ENCODE results near the gene MYOM1.

MYOM1 gene

GRCh38 chr18:3118195-3119010 is 101.4 kb downstream of the MYOM1 start:
- no peak overlapping the region for H3K27ac ChIP-seq
- no peak for DNase-seq (ENCODE audit: low spot score)
- TF ChIP-seq CTCF (conservative IDR thresholded peaks at IDR 0.05; ENCODE audit: low read depth) = no peak
- CTCF ChIA-PET = no interaction called here
- POLR2A ChIA-PET (ENCODE audit: low non-redundant PET) = interaction anchor here (0.8 kb wide), 1 partner anchor 228 kb away, joined by 4 read pairs; no protein-coding TSS in a partner anchor

GRCh38 chr18:3117493-3118192 is 102.1 kb downstream of the MYOM1 start:
- peak; percentile 40 for DNase-seq (ENCODE audit: low spot score)
- POLR2A ChIA-PET (ENCODE audit: low non-redundant PET) = interaction anchor here (0.8 kb wide), 1 partner anchor 227 kb away, joined by 4 read pairs; no protein-coding TSS in a partner anchor
- TF ChIP-seq CTCF (conservative IDR thresholded peaks at IDR 0.05; ENCODE audit: low read depth) = no peak
- CTCF ChIA-PET = interaction anchor here (0.6 kb wide), 1 partner anchor 128 kb away, joined by 4 read pairs; no protein-coding TSS in a partner anchor
- H3K27ac ChIP-seq = no peak overlapping the region

GRCh38 chr18:3115447-3116030 is 104.2 kb downstream of the MYOM1 start:
- TF ChIP-seq CTCF (conservative IDR thresholded peaks at IDR 0.05; ENCODE audit: low read depth) = no peak
- CTCF ChIA-PET = interaction anchor here (1.6 kb wide), 1 partner anchor 14 kb away, joined by 6 read pairs; no protein-coding TSS in a partner anchor
- no peak for DNase-seq (ENCODE audit: low spot score)
- H3K27ac ChIP-seq = no peak overlapping the region
- POLR2A ChIA-PET (ENCODE audit: low non-redundant PET) = no interaction called here

- no peak for DNase-seq (ENCODE audit: low spot score)
- no peak for TF ChIP-seq CTCF (conservative IDR thresholded peaks at IDR 0.05; ENCODE audit: low read depth)
- POLR2A ChIA-PET (ENCODE audit: low non-redundant PET) = no interaction called here
- CTCF ChIA-PET = interaction anchor here (0.6 kb wide), 1 partner anchor 183 kb away, joined by 3 read pairs; no protein-coding TSS in a partner anchor
- no peak overlapping the region for H3K27ac ChIP-seq
Measured at GRCh38 chr18:3114451-3114850, 105.3 kb downstream of the MYOM1 start.

GRCh38 chr18:3114026-3114425 is 105.7 kb downstream of the MYOM1 start:
- POLR2A ChIA-PET (ENCODE audit: low non-redundant PET) = no interaction called here
- DNase-seq (ENCODE audit: low spot score) = peak; percentile 44
- CTCF ChIA-PET = interaction anchor here (0.6 kb wide), 1 partner anchor 182 kb away, joined by 3 read pairs; no protein-coding TSS in a partner anchor
- H3K27ac ChIP-seq = no peak overlapping the region
- no peak for TF ChIP-seq CTCF (conservative IDR thresholded peaks at IDR 0.05; ENCODE audit: low read depth)

- ChIA-PET CTCF (no interaction called here), POLR2A (ENCODE audit: low non-redundant PET) (no interaction called here)
- no peak for DNase-seq (ENCODE audit: low spot score)
- TF ChIP-seq CTCF (conservative IDR thresholded peaks at IDR 0.05; ENCODE audit: low read depth) = no peak
- no peak overlapping the region for H3K27ac ChIP-seq
Measured at GRCh38 chr18:3111523-3112240, 108.1 kb downstream of the MYOM1 start.

Measured in RWPE1 (cell line).